Frontal cortex (tissue), 4 donors: ENCODE results near the gene LTB4R2. TPM values are rescaled to one million over a fixed set of nuclear protein-coding genes. Genes with fewer than 3 reads are reported as not detected.
"Not testable (repeated sequence)": the region's sequence is repeated elsewhere in the genome, so short reads cannot be mapped to it uniquely, and the experiment has no call there.

ENCODE experiments used
- DNase-seq, 2 donors: peaks; one replicate each; pipeline ENCODE4 v3.0.0; 2012; ENCODE audit warnings: low spot score in 2 of 2
- FAIRE-seq: peaks from 2 replicates; lab custom pipeline; 2012; peaks lifted over from hg19 to GRCh38; lab: Jason Lieb, UNC
- total RNA-seq: library from RNA; depleted of rRNA; stranded (reverse); fragments of >200 nt; gene quantifications from one replicate; pipeline ENCODE4 v1.2.3, GENCODE V29; 2014
- donor health status: control.
- donor health status: control.
- donor health status: control.

LTB4R2 gene
- total RNA-seq, 1 donor from 2014 or later, result 1.6 TPM

DNA sequence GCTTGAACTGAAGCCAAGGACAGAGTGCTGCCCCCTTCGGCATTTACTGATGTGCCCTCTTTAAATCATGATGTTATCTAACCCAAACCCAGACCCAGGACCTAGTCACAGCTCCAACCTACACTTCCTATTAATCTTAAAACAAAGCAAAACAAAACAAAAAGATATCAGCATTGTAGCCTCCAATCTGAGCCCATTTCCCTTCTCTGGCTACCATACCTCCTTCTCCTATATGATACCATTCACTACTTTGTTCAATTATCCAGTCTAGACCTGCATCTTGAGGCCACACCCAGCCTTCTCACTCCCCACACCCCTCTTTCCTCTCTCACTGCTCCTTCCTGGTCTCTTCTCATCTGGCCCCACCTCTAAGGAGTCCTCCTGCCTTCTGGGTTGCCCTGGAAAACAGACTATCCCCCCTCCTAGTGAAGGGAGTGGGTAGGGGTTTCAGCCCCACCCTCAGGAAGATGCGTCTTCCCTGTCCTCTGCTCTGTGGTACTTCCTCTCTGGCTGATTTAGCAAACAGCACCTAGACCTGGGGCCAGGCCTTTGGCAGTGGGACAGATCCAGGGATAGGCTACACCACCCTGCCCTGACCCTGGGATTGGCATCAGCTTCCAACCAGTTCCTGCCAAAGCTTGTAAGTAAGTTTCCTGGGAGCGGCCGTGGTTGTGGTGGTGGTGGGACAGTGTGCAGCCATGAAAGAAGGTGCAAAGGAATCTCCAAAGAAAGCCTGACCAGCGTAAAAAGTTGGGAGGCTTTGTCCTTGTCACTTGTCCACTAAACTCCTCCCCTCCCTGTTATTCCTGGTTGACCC is 4.6 kb downstream of the LTB4R2 start:
- no peak for DNase-seq
- FAIRE-seq, result no peak

DNA sequence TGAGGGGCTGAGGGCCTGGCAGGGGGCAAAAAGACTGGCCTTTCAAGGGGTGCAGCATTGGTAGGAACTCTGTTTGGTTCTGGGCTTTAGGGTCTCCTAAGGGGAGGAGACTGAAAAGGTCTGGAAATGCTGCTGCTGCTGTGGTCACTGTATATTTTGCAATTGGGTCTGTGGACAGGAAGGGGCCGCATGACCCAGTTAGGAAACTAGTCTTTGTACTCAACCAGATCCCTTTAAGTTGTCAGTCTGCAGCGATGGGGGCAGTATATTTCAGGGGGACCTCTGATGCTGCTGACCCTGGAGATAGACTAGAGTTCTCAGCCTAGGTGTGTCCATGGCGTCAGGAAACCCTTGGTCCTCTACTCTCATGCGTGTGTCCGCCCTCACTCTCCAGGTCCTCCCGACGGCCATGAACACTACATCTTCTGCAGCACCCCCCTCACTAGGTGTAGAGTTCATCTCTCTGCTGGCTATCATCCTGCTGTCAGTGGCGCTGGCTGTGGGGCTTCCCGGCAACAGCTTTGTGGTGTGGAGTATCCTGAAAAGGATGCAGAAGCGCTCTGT is 5.4 kb downstream of the LTB4R2 start:
- FAIRE-seq, result no peak
- no peak for DNase-seq

DNA sequence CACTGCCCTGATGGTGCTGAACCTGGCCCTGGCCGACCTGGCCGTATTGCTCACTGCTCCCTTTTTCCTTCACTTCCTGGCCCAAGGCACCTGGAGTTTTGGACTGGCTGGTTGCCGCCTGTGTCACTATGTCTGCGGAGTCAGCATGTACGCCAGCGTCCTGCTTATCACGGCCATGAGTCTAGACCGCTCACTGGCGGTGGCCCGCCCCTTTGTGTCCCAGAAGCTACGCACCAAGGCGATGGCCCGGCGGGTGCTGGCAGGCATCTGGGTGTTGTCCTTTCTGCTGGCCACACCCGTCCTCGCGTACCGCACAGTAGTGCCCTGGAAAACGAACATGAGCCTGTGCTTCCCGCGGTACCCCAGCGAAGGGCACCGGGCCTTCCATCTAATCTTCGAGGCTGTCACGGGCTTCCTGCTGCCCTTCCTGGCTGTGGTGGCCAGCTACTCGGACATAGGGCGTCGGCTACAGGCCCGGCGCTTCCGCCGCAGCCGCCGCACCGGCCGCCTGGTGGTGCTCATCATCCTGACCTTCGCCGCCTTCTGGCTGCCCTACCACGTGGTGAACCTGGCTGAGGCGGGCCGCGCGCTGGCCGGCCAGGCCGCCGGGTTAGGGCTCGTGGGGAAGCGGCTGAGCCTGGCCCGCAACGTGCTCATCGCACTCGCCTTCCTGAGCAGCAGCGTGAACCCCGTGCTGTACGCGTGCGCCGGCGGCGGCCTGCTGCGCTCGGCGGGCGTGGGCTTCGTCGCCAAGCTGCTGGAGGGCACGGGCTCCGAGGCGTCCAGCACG is 6.1 kb downstream of the LTB4R2 start:
- FAIRE-seq (no peak), DNase-seq (peak in 1 of 2 donors; percentile 67)

DNA sequence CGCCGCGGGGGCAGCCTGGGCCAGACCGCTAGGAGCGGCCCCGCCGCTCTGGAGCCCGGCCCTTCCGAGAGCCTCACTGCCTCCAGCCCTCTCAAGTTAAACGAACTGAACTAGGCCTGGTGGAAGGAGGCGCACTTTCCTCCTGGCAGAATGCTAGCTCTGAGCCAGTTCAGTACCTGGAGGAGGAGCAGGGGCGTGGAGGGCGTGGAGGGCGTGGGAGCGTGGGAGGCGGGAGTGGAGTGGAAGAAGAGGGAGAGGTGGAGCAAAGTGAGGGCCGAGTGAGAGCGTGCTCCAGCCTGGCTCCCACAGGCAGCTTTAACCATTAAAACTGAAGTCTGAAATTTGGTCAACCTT is 6.6 kb downstream of the LTB4R2 start:
- no peak for FAIRE-seq

DNA sequence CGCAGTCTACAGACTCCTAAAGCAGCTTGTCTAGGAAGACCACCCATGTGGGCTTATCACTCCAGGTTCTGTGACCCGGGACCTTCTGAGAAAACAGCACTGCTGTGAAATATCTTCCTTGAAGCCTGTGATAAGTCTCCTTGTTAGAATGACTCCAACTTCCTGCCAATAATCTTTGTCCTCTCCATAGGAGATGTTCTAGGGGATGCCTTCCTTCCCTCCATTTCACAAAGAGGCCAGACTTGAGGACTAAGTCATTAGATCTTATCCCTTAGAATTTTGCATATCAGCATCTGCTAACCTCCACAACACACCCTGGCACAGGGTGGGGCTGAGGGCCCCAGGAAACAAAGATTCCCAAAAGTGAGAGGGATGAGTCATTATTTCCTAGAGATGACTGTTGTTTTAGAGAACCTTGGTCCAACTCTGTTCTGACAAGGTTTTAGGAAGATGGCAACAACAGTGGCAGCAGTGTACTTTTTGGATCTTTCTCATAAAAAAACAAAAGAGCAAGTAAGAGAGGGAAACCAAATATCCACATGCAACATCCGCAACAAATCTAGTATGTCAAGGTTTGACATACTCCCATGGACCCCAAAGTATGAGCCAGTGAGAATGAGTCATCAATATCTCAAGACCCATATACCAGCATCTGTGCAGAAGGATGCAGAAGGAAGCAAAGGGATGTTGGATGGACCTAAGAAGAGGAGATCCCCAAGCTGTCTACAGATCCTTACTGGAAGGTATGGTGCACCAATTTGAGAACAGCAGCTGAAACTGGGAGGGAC is 7.4 kb downstream of the LTB4R2 start:
- no peak for FAIRE-seq
- no peak for DNase-seq

More for the DNA sequence above, 6.6 kb downstream of the LTB4R2 start:
- DNase-seq, result no peak

DNA sequence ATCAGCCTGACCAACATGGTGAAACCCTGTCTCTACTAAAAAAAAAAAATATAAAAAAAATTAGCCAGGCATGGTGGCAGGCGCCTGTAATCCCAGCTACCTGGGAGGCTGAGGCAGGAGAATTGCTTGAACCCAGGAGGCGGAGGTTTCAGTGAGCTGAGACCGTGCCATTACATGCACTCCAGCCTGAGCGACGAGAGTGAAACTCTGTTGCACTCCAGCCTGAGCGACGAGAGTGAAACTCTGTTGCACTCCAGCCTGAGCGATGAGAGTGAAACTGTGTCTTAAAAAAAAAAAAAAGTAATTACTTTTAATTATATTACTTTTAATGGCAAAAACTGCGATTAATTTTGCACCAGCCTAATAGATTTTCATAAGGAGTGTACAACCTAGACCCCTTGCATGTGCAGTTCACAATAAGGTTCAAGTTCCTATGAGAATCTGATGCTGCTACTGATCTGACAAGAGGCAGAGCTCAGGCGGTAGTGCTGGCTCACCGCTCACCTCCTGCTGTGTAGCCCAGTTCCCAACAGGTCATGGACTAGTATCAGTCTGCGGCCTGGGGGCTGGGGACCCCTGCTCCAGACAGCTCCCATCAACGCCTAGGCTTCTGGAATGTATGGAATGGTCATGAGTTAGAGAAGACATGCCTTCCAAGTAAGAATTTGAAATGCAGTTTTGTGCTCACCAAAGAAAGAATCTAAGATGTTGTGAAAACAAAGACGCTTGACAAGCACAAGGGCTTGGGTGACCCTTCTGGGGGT is 11.5 kb downstream of the LTB4R2 start:
- no peak for FAIRE-seq
- DNase-seq, result no peak

DNA sequence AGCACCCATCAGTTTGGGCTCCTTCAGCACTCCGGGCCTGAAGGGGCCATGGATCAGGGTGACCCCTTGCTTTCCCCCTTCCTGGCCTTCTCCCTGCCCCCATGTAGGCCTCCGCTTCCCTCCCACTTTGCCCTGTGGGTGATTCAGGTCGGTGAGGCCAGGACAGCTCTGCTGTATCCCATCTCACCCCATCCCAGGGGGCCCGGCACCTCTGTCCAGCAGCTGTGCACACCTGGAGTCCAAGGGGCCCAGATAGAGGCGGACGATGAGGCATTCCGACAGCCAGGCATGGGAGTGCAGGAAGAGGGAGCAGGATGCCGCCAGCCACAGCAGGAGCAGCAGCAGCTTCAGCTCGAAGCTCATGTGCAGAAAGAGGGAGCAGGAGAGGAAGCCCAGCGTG is 12.7 kb downstream of the LTB4R2 start:
- FAIRE-seq (no peak), DNase-seq (no peak)

DNA sequence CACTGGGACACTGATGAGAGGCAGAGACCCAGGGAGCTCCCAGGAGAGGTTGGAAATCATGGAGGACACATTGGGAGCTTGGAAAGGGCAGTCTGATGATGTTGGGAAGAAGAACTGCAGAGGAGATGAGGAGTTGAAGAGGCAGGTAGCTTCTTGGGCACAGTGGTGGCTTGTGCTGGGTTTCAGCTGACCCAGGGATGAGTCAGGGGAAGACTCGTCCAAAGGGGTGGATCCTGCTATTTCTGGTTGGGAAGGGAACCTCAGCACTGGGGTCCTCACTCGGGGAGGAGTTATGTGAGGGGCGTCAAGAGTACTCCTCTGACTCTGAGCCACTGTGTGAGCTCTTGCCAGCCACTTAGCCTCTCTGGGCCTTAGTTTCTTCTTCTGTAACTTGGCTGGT is 13.4 kb downstream of the LTB4R2 start:
- no peak for DNase-seq
- no peak for FAIRE-seq

DNA sequence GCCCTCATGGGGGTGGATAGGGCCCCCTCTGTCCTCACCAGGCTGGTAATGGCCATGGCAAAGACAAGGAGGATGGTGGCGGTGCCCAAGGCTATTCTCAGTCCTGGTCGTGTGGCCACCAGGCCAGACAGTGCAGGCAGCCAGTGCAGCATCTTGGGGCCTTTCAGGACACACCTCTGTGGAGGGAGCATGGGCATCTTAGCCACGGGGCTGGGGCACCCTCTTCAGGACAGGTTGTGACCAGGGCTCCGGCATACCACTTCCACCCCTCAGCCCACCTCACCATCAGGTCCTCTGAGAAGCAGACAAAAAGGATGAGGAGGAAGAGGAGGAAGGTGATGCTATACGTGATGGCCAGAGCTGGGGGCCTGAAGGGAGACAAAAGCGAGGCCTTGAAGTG is 14.1 kb downstream of the LTB4R2 start:
- DNase-seq (no peak), FAIRE-seq (no peak)

DNA sequence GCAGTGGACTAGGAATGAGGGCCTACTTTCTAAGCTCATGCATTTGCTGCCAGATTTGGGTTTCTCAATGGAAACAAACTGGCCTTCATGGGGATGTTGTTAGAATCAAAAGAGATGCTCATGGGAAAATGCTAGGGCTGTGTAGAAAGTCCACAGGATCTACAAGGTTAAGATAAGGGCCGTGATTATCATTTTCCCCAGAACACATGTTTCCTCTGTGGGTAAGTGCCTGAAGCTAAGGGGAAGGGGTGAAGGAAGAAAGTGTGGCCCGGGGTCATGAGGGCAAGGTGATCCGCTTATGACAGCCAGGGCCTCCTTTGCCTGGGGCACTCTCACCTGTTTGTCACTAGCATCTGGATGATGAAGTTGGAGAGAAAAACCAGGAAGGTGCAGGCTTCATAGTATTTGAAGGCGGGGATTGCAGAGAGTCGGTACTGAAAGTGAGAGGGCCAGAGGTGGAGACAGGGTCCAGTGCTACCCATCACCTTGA is 15.1 kb downstream of the LTB4R2 start:
- FAIRE-seq, result no peak

DNA sequence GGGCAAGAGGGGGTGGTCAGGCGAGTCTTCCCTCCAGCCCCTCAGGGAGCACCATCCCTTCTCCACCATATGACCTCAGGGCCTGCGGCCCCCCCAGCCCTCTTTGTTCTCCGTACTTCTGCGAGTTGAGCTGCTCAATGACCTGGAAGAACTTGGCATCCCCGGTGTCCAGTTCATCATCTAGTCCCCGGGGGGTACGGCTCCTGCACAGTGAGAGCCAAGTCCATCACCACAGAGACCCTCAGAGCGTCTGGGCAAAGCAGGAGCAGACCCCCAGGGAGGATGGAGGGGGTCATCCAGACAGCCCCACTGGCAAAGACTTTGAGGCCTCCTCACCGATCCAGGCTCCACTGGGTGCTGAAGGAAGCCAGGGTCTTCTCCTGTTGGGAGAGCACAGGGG is 16.0 kb downstream of the LTB4R2 start:
- no peak for DNase-seq
- FAIRE-seq, result no peak

More for the DNA sequence above, 15.1 kb downstream of the LTB4R2 start:
- DNase-seq, result no peak

DNA sequence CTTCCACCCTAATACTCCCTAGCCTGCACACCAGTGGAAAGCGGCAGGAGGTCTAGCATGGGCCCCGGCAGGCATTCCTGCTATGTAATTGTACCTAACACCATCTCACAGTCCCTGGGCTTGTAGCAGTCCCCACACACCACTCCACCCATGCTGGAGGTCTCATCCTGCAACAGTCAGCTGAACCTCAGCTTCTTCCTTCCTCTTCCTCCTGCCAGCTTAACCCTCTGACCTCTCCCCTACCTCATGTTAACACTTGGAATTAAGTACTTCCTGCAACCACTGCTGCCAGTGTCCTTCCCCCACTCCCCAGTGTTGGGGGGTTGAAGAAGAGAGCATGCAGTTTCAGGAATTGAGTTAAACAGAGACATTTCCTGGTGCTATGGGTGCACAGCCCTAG is 17.4 kb downstream of the LTB4R2 start:
- DNase-seq, result no peak
- FAIRE-seq, result no peak

DNA sequence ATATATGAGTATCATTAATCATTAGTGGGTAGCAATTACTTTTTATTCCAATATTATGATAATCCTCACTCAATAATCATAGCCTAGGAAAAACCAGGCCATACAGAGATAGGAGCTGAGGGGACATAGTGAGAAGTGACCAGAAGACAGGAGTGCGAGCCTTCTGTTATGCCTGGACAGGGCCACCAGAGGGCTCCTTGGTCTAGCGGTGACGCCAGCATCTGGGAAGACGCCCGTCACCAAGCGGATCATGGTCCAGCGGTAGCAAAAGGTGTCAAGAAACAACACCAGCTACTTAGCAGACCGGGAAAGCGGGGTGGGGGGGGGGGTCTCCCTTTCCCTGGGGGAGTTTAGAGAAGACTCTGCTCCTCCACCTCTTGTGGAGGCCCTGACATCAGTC is 18.0 kb downstream of the LTB4R2 start:
- not testable (repeated sequence) for DNase-seq, FAIRE-seq

DNA sequence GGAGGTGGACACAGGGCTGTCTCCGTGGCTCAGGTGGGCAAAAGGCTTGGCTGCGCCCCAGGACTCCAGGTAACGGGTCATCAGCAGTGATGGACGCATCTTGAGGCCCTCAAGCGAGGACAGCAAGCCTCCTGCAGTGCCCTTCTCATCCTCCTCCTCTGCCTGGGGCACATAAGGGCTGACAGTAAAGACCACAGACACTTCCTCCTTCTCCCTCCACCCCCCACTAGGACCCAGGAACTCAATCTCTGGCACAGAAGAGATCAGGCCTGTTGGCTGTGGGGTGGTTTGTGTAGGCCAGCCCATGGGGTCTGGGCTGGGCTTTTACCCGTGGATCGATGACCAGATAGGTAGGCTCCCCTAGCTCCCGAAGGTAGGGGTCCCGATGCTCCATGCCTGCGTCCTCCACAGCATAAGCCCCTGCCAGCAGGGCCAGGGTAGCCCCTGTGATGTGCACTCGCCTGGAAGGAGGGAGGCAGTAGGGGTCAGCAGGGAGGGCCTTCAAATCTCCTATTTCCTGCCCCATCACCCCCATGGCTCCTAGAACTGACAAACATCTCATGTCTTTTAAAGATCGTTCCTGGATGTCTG is 19.2 kb downstream of the LTB4R2 start:
- FAIRE-seq (no peak), DNase-seq (no peak)

DNA sequence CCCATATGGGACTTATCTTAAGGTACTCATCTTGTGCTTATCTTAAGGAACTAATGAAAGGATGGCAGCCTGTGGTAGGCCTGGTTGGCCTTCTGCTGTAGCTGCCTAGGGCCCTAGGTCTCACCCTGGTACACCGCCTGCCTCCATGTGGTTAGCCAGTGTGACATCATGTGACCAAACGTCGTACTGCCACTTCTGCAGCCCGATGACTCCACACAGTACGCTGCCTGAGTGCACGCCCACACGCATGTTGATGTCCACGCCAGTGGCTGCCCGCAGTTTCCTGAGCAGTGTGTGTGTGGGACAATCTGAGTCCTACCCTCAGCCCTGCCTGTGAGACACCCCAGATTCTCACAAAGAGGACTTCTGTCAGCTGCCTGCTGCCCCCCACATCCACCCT is 19.8 kb downstream of the LTB4R2 start:
- FAIRE-seq, result no peak
- no peak for DNase-seq

DNA sequence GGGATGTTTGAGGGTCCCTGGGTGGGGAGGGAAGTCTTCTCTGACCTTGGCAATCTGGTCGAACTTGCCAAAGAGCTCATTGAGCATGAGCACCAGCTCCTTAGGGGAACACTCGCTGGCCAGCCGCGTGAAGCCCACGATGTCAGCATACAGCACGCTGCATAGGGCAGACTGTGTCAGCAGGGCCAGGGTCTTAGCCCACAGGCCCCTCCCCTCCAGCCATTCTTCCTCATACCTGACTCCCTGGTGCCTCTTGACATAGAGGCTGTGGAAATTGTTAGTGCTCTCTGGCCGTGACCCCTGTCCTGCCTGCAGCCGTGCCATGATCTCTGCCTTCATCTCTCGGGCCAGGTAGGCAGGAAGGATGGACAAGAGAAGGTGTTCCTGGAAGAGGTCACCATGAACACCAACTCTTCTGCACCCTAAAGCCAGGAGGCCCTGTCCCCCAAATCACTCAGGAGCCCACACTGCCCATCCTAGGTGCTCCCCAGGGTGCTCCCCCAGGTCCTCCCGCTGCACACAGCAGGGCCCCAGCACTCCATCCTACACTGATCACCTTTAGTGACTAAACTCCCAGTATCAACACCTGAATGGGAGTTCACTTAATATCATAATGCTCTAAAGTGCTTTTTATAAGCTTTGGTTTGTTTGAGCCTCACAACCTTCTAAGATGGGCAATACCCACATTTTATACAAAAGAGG is 21.2 kb downstream of the LTB4R2 start:
- DNase-seq, result no peak
- FAIRE-seq, result no peak

DNA sequence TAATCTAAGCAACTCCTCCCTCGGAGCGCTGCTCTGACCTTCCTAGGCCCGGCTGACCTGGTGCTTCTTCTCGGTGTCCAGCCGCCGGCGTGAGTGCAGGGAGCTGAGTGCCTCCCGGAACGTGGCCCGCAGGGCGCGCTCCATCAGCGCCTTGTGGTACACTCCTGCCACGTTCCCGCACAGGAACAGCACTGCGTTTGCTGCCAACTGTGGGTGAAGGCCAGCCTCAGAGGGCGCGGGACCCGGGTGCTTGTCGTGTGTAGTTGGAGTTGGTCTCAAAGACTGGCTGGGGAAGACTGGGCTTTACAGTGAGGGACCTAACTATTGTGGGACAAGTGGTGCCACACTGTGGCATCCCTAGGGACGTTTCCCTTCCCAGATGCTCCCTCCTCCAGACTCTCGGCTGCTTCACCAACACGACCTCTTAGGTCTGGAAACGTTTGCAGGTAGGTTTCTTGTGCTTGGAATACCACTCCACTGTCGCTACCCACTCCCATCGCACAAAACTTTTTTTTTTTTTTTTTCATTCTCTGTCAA is 21.9 kb downstream of the LTB4R2 start:
- DNase-seq (no peak), FAIRE-seq (no peak)
